ENCODE data around the gene SPNS3. TPM values are rescaled to one million over a fixed set of nuclear protein-coding genes. Genes with fewer than 3 reads are reported as not detected.

Gene SPNS3
- total RNA-seq, 2 experiments from 2014 or later, result 51.2 to 54.6 TPM

DNA sequence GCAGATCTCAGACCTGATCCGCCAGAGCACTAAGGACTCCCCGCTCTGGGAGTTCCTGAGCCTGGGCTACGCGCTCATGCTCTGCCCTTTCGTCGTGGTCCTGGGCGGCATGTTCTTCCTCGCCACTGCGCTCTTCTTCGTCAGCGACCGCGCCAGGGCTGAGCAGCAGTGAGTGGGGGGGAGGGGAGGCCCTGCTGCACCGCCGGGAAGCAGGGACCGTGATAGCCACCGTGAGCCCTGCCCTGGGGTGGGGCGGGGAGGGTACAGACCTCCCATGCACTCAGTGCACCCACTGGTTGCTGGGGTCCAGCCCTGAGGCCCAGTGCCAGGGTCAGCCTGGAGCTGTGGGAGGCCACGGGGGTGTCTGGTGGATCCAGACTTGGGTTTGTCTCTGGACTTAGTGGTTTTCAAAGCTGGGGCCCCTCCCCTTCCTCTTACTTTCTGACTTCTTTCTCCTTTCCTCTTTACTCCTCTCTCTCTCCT is 102.6 kb downstream of the SPNS3 start:
- ChIA-PET POLR2A (no interaction called here), CTCF (ENCODE audit: unreplicated experiment) (no interaction called here)
- no peak overlapping the region for H3K4me3 ChIP-seq (ENCODE audit: low read depth, low read length, poor library complexity, severe bottlenecking)
- no peaks in the 10 kb centered on the region for H3K9me2 ChIP-seq (ENCODE audit: insufficient read depth, low read length)
- no peaks in the 10 kb centered on the region for H3K9me3 ChIP-seq (ENCODE audit: low read length)
- no TSS peak for BruUV-seq (replicated peaks)
- peaks cover 48% of the 10 kb centered on the region for H3K36me3 ChIP-seq (ENCODE audit: insufficient read depth, low read length)
- H3K27ac ChIP-seq (ENCODE audit: low read depth, low read length, poor library complexity, severe bottlenecking), result no peak overlapping the region
- no peak overlapping the region for H2AFZ ChIP-seq (ENCODE audit: low read length)
- H3K4me1 ChIP-seq (ENCODE audit: insufficient read depth, low read length, poor library complexity, severe bottlenecking), result peaks cover 4% of the 10 kb centered on the region
- H4K20me1 ChIP-seq (ENCODE audit: insufficient read depth, low read length), result no peaks in the 10 kb centered on the region
- intact Hi-C loops (cut with micrococcal nuclease; ENCODE audit: unreplicated experiment), result no loop called here
- TF ChIP-seq EZH2phosphoT487 (IDR thresholded peaks at IDR 0.05; ENCODE audit: borderline replicate concordance, low read depth, low read length), result no peak
- TF ChIP-seq, protein P1, sequence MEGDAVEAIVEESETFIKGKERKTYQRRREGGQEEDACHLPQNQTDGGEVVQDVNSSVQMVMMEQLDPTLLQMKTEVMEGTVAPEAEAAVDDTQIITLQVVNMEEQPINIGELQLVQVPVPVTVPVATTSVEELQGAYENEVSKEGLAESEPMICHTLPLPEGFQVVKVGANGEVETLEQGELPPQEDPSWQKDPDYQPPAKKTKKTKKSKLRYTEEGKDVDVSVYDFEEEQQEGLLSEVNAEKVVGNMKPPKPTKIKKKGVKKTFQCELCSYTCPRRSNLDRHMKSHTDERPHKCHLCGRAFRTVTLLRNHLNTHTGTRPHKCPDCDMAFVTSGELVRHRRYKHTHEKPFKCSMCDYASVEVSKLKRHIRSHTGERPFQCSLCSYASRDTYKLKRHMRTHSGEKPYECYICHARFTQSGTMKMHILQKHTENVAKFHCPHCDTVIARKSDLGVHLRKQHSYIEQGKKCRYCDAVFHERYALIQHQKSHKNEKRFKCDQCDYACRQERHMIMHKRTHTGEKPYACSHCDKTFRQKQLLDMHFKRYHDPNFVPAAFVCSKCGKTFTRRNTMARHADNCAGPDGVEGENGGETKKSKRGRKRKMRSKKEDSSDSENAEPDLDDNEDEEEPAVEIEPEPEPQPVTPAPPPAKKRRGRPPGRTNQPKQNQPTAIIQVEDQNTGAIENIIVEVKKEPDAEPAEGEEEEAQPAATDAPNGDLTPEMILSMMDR (conservative IDR thresholded peaks at IDR 0.05; ENCODE audit: low read length), result no peak
- H3K4me2 ChIP-seq (ENCODE audit: low read length), result no peak overlapping the region
- H3K79me2 ChIP-seq (ENCODE audit: insufficient read depth, low read depth, low read length), result no peaks in the 10 kb centered on the region
- no peak for DNase-seq (ENCODE audit: low spot score)

DNA sequence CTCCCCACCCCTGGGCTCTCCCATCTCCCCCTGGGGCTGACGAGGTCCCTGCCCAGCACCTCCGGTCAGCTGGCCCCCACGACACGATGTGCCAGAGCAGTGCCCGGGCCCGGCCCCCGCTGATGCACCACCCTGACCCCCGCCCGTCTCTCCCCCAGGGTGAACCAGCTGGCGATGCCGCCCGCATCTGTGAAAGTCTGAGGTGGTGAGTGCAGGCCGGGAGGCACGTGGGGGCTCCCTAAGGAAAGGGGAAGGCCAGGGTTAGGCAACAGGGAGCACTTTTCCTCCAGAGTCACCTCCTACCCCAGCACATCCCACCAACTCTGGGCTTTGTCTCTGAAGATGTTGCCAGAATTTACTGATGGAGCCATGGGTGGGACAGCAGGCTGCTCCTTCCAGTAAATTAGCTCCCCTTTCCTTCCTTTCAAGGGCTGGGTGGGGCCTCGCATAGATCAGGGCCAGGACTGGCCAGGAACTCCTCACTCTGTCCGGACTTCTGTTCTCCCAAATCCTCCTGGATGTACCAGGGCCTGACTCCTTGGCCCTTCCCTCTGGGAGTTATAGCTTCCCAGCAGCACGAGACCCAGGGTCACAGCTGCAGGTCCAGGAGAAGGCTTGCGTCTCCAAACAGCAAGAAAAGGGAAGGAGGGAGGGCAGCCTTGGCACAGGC is 103.1 kb downstream of the SPNS3 start:
- H3K4me3 ChIP-seq (ENCODE audit: low read depth, low read length, poor library complexity, severe bottlenecking), result no peak overlapping the region
- no peak for DNase-seq (ENCODE audit: low spot score)
- no peaks in the 10 kb centered on the region for H3K79me2 ChIP-seq (ENCODE audit: insufficient read depth, low read depth, low read length)
- H3K27ac ChIP-seq (ENCODE audit: low read depth, low read length, poor library complexity, severe bottlenecking), result no peak overlapping the region
- TF ChIP-seq, protein P1 (conservative IDR thresholded peaks at IDR 0.05; ENCODE audit: low read length), result no peak
- no peak for TF ChIP-seq EZH2phosphoT487 (IDR thresholded peaks at IDR 0.05; ENCODE audit: borderline replicate concordance, low read depth, low read length)
- peaks cover 54% of the 10 kb centered on the region for H3K36me3 ChIP-seq (ENCODE audit: insufficient read depth, low read length)
- ChIA-PET POLR2A (no interaction called here), CTCF (ENCODE audit: unreplicated experiment) (no interaction called here)
- no peaks in the 10 kb centered on the region for H4K20me1 ChIP-seq (ENCODE audit: insufficient read depth, low read length)
- H3K9me3 ChIP-seq (ENCODE audit: low read length), result no peaks in the 10 kb centered on the region
- no TSS peak for BruUV-seq (replicated peaks)
- H3K4me2 ChIP-seq (ENCODE audit: low read length), result no peak overlapping the region
- H3K4me1 ChIP-seq (ENCODE audit: insufficient read depth, low read length, poor library complexity, severe bottlenecking), result no peaks in the 10 kb centered on the region
- intact Hi-C loops (cut with micrococcal nuclease; ENCODE audit: unreplicated experiment), result no loop called here
- no peaks in the 10 kb centered on the region for H3K9me2 ChIP-seq (ENCODE audit: insufficient read depth, low read length)
- H2AFZ ChIP-seq (ENCODE audit: low read length), result no peak overlapping the region

Other genes starting within 250 kb of the SPNS3 start
- gene ANKFY1, start 170.0 kb upstream of the SPNS3 start, total RNA-seq (2014; rRNA removed; shearing (Covaris generic)), result 25.8 and 25.9 TPM in 2 replicates
- gene ANKFY1, start 170.0 kb upstream of the SPNS3 start, total RNA-seq (2022), result 56.2 and 56.7 TPM in 2 replicates
- gene UBE2G1, start 67.3 kb upstream of the SPNS3 start, total RNA-seq (2014; rRNA removed; shearing (Covaris generic)), result 115 and 124 TPM in 2 replicates
- gene UBE2G1, start 67.3 kb upstream of the SPNS3 start, total RNA-seq (2022), result 216 and 222 TPM in 2 replicates
- 1.1 and 5.4 TPM in 2 replicates for gene SPNS2, start 64.9 kb downstream of the SPNS3 start, total RNA-seq (2014; rRNA removed; shearing (Covaris generic))
- 1.6 TPM in 2 replicates for gene SPNS2, start 64.9 kb downstream of the SPNS3 start, total RNA-seq (2022)
- gene MYBBP1A, start 121.4 kb downstream of the SPNS3 start, total RNA-seq (2014; rRNA removed; shearing (Covaris generic)), result 137 and 142 TPM in 2 replicates
- 106 and 131 TPM in 2 replicates for gene MYBBP1A, start 121.4 kb downstream of the SPNS3 start, total RNA-seq (2022)
- not detected in 2 replicates for gene GGT6, start 126.6 kb downstream of the SPNS3 start, total RNA-seq (2014; rRNA removed; shearing (Covaris generic))
- not detected in 2 replicates for gene GGT6, start 126.6 kb downstream of the SPNS3 start, total RNA-seq (2022)
- not detected in 2 replicates for gene SMTNL2, start 150.6 kb downstream of the SPNS3 start, total RNA-seq (2014; rRNA removed; shearing (Covaris generic))
- gene SMTNL2, start 150.6 kb downstream of the SPNS3 start, total RNA-seq (2022), result not detected in 2 replicates
- gene ALOX15, start 207.7 kb downstream of the SPNS3 start, total RNA-seq (2014; rRNA removed; shearing (Covaris generic)), result not detected in 2 replicates
- 1.8 TPM in 2 replicates for gene ALOX15, start 207.7 kb downstream of the SPNS3 start, total RNA-seq (2022)

Data from OCI-LY7 (cell line).